ENCODE measurements around the gene ROPN1L. TPM values are rescaled to one million over a fixed set of nuclear protein-coding genes. Genes with fewer than 3 reads are reported as not detected.

ROPN1L gene
- total RNA-seq, 2 experiments from 2014 or later, result 1.1 to 2.4 TPM

DNA sequence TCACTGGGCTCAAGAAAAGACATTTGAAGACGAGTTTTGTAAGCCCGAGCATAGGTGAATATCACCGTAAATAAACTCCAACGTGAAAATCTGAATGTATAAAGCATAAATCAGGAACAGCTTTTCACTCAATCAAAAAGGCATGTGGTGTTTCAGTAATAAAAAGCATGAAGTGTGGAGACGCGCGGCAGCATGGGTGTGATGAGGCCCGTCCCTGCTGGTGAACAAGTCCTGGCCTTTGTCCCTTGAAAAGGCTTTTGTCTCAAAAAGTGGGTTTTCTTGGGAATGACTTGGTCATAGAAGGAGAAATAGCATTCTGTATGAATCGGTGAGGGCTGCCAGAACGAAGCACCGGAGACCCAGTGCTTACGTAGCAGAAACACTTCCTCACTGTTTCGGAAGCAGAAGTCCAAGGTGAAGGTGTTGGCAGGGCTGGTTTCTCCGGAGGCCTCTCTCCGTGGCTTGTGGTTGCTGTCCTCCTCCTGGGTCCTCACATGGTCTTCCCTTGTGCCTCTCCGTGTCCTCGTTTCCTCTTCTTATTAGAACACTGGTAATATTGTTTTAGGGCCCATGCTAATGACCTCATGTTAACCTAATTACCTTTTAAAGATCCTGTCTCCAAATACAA is 24.9 kb downstream of the ROPN1L start:
- CTCF ChIA-PET, result no interaction called here
- H3K4me3 Mint-ChIP-seq, result no peak overlapping the region
- peaks cover 8% of the 10 kb centered on the region for H3K27me3 Mint-ChIP-seq
- ATAC-seq, result no peak
- peaks cover 9% of the 10 kb centered on the region for H3K4me1 Mint-ChIP-seq
- H3K27ac Mint-ChIP-seq, result no peak overlapping the region
- no peak for DNase-seq
- H3K9me3 Mint-ChIP-seq (ENCODE audit: low read depth), result no peaks in the 10 kb centered on the region
- no peaks in the 10 kb centered on the region for H3K36me3 Mint-ChIP-seq

DNA sequence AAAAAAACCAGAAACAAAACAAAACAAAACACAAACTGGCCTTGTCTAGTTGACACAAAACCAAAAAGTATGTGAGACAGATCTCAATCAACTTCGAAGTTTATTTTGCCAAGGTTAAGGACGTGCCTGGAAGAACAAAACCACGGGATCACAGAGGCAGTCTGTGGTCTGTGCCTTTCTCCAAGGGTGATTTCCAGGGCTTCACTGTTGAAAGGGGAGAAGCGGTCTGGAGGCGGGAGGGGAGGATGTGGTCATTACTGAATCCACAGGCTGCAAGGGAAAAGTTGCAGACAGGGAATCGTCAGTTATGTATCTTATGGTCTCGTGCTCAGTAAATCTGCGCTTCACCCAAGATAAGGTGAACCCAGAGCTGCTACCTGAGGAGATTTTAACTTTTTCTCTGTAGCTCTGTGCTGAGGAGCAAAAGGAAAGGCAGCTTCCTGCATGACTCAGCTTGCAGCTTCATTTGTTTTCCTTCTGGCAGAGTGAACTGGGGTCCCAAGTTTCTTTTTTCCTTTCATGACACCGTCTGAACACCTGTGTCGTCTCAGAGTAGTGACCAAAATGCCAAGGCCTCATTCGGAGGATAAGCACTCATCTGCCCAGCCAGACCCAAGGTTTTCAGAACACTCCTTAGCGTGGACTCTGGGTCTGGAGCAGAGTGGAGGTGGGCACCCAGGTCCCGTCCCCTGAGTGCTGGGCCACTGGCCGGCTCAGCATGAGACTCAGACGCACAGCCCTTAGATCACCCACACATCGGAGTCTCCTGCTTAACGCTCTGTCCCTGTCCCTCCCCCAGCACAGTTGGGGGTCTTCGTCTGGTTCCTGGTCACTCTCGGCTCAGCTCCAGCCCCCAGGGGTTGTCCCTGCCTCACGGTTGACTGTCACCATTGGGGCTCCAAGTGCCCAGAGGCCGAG is 25.9 kb downstream of the ROPN1L start:
- CTCF ChIA-PET, result no interaction called here
- H3K27me3 Mint-ChIP-seq, result peaks cover 8% of the 10 kb centered on the region
- H3K36me3 Mint-ChIP-seq, result no peaks in the 10 kb centered on the region
- ATAC-seq (no peak), DNase-seq (no peak)
- H3K9me3 Mint-ChIP-seq (ENCODE audit: low read depth), result no peaks in the 10 kb centered on the region
- peaks cover 9% of the 10 kb centered on the region for H3K4me1 Mint-ChIP-seq
- no peak overlapping the region for H3K27ac Mint-ChIP-seq
- no peak overlapping the region for H3K4me3 Mint-ChIP-seq

DNA sequence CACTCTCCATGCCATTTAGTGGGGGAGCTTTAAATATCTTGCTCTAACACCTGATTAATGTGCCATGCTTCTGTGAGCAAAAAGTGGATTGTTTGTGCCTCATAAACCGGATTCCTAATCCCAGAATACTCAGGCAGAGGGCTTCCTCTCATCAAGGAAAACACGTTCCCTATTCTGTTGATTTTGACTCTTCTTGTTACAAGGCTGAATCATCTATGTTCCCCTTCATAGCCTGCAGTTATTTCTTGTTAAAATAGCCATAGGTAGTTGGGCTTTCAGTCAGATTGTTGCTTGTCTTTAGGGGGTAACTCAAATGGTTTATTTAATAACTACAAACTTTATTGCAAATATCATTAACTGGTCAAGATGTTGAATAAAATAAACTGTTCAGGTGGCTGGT is 26.6 kb downstream of the ROPN1L start:
- Mint-ChIP-seq H3K4me3 (no peak overlapping the region), H3K27ac (no peak overlapping the region), H3K9me3 (ENCODE audit: low read depth) (no peaks in the 10 kb centered on the region), H3K4me1 (peaks cover 9% of the 10 kb centered on the region), H3K27me3 (peaks cover 11% of the 10 kb centered on the region), H3K36me3 (no peaks in the 10 kb centered on the region)
- DNase-seq (no peak), ATAC-seq (no peak)
- CTCF ChIA-PET, result interaction anchor here (0.9 kb wide), 1 partner anchor 160 kb away, joined by 4 read pairs; no protein-coding TSS in a partner anchor

DNA sequence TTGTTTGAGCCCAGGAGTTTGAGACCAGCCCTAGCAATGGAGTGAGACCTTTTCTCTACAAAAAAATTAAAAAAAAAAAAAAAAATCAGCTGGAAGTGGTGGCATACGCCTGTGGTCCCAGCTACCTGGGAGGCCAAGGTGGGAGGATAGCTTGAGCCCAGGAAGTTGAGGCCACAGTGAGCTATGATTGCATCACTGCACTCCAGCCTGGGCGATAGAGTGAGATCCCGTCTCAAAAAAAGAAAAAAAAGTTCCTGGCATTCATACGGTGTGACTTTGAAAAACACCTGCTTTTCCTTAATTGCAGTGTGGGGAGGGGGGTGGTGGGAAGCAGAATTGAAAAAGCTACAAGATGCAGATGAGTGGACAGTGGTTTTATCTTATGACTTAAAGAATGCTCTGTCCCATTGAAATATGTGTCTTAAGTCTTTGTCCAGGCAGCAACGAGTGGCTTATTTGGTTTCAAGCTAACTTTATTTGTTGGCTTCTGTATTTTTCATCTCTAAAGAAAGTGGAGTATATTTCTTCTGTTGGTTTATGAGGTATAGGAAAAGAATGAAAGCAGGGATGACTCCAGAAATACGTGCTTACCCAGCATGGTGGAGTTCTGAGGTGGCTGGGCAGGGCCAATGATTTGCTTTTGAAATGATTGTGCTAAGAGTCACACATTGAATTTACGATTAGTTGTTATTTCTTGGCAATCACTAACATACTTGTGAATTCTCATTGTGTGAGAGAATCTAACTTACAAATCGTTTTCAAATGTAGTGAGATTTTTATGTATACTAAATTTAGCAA is 27.8 kb downstream of the ROPN1L start:
- Mint-ChIP-seq H3K36me3 (no peaks in the 10 kb centered on the region), H3K4me1 (peaks cover 9% of the 10 kb centered on the region), H3K27ac (no peak overlapping the region), H3K27me3 (peaks cover 12% of the 10 kb centered on the region), H3K4me3 (no peak overlapping the region), H3K9me3 (ENCODE audit: low read depth) (no peaks in the 10 kb centered on the region)
- CTCF ChIA-PET, result no interaction called here
- ATAC-seq (no peak), DNase-seq (no peak)

DNA sequence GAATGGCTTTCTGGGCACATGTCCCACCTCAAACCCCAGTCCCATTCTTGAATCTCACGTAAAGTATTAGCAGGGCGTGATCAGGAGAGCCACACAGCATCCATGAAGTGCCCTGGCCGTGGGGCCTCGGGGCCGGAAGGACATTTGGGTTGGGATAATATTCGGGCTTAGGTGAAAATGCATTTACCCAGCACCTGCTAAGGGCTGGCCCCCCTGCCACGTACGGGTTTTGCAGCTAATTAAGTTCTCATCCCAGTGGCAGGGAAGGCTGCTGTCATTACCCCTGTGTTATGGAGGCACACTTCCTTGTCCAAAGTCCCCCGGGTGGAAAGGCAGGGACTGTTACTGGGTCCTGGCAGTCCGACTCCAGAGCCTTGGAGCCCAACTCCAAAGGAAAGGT is 29.0 kb downstream of the ROPN1L start:
- DNase-seq (no peak), ATAC-seq (no peak)
- H3K27ac Mint-ChIP-seq, result no peak overlapping the region
- H3K4me3 Mint-ChIP-seq, result no peak overlapping the region
- peaks cover 14% of the 10 kb centered on the region for H3K27me3 Mint-ChIP-seq
- peaks cover 9% of the 10 kb centered on the region for H3K4me1 Mint-ChIP-seq
- H3K9me3 Mint-ChIP-seq (ENCODE audit: low read depth), result no peaks in the 10 kb centered on the region
- CTCF ChIA-PET, result no interaction called here
- no peaks in the 10 kb centered on the region for H3K36me3 Mint-ChIP-seq

DNA sequence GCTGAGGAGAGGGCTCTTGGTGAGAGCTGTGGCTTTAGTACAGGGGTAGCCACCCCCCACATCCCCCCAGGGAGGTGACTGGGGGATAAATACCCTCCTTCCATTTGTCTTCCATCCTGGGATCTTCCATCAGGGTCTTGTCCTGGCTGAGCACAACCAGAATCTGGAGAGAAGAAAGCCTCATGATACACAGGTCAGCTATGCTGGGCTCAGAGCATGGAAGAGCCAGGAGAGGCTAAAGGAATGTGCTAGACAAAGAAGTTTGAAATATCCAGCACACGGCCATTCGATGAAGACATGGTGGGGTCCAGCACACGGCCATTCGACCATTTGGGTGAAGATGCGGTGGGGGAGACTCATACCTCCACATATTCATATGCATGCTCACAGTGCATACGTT is 30.0 kb downstream of the ROPN1L start:
- CTCF ChIA-PET, result no interaction called here

DNA sequence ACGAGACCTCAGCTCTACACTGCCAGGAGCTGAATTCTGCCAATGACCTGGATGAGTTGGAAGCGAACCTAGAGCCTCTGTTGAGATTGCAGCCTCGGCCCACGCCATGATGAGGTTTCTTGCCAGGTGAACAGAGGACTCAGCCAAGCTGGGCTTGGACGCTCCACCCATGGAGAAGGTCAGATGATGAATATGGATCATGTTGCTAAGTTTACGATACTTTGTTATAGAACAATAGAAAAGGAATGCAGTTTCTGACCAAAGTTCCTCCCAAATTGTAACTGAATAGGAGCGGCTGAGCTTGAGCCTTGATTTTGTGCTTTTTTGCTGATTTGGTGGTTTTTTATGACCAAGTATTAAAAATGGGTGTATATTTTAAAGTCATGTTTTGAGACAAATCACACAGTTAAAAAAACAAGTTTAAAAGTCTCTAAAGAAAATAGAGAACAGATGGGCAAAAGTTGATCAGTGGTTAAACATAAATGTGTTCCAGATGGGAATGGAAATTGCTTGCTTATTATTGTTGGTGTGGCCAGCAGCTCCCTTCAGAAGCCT is 32.9 kb downstream of the ROPN1L start:
- CTCF ChIA-PET, result interaction anchor here (1.3 kb wide), 1 partner anchor 22 kb away, joined by 4 read pairs; no protein-coding TSS in a partner anchor
- no peaks in the 10 kb centered on the region for H3K4me1 Mint-ChIP-seq
- ATAC-seq, result no peak

More for the DNA sequence above, 30.0 kb downstream of the ROPN1L start:
- peaks cover 9% of the 10 kb centered on the region for H3K4me1 Mint-ChIP-seq
- DNase-seq, result no peak
- peaks cover 23% of the 10 kb centered on the region for H3K27me3 Mint-ChIP-seq
- H3K9me3 Mint-ChIP-seq (ENCODE audit: low read depth), result no peaks in the 10 kb centered on the region
- H3K36me3 Mint-ChIP-seq, result no peaks in the 10 kb centered on the region
- no peak overlapping the region for H3K4me3 Mint-ChIP-seq
- H3K27ac Mint-ChIP-seq, result no peak overlapping the region
- ATAC-seq, result no peak

DNA sequence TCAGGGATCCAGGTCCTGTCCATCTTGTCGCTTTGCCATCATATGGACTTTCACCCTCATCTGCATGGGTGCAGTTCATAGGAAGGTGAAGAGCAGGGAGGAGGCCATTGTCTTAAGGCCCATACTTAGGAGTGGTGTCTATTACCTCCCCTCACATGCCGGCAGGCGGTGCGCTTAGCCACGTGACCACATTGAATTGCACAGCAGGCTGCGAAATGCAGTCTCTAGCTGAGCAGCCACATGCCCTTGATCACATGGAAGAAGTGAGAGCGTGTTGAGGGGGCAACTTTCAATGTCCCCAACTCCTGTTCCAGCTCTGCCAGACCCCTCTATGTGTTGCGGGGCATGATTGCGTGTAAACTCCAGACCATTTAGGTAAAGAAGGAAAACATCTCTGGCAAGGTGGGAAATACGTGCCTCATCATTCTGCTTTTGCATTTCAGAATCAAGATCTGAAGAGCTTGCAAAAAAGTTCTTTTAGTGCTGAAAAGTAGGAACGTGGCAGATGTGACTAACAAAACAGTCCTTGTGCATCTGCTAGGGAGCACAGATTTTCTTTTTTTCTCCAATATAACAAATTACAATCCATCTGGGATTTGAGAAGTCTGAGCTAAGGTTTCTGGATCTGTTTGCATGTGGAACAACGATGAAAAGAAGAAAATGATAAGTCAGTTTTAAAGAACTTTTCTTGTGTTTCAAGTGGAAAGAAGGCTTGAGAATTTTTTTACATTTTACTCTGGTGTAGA is 34.4 kb downstream of the ROPN1L start:
- CTCF ChIA-PET, result no interaction called here

More for the DNA sequence above, 32.9 kb downstream of the ROPN1L start:
- Mint-ChIP-seq H3K36me3 (no peaks in the 10 kb centered on the region), H3K27ac (no peak overlapping the region), H3K27me3 (peaks cover 27% of the 10 kb centered on the region), H3K9me3 (ENCODE audit: low read depth) (no peaks in the 10 kb centered on the region), H3K4me3 (no peak overlapping the region)
- DNase-seq, result no peak

DNA sequence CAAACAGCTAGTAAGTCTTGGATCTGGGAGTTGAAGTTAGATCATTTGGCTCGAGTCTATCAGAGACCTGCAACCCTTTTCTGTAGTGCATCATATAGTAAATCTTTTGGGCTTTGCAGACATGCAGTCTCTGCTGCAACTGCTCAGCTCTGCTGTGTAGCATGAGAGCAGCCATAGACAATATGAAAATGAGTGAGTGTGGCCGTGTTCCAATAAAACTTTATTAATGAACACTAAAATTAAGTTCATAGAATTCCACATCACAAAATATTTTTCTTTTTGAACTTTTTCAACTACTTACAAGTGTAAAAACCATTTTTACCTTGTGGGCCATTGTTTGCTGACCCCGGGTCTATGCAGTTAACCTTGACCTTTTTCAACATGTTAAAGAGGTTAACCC is 35.2 kb downstream of the ROPN1L start:
- DNase-seq, result no peak
- H3K27me3 Mint-ChIP-seq, result peaks cover 27% of the 10 kb centered on the region
- H3K36me3 Mint-ChIP-seq, result no peaks in the 10 kb centered on the region
- CTCF ChIA-PET, result interaction anchor here (1.6 kb wide), 1 partner anchor 13 kb away, joined by 6 read pairs; no protein-coding TSS in a partner anchor
- H3K27ac Mint-ChIP-seq, result no peak overlapping the region
- H3K4me3 Mint-ChIP-seq, result no peak overlapping the region
- no peak for ATAC-seq
- no peaks in the 10 kb centered on the region for H3K4me1 Mint-ChIP-seq
- no peaks in the 10 kb centered on the region for H3K9me3 Mint-ChIP-seq (ENCODE audit: low read depth)

More for the DNA sequence above, 34.4 kb downstream of the ROPN1L start:
- no peak overlapping the region for H3K4me3 Mint-ChIP-seq
- no peaks in the 10 kb centered on the region for H3K4me1 Mint-ChIP-seq
- H3K9me3 Mint-ChIP-seq (ENCODE audit: low read depth), result no peaks in the 10 kb centered on the region
- DNase-seq (no peak), ATAC-seq (no peak)
- H3K27me3 Mint-ChIP-seq, result peaks cover 27% of the 10 kb centered on the region
- no peaks in the 10 kb centered on the region for H3K36me3 Mint-ChIP-seq
- no peak overlapping the region for H3K27ac Mint-ChIP-seq

DNA sequence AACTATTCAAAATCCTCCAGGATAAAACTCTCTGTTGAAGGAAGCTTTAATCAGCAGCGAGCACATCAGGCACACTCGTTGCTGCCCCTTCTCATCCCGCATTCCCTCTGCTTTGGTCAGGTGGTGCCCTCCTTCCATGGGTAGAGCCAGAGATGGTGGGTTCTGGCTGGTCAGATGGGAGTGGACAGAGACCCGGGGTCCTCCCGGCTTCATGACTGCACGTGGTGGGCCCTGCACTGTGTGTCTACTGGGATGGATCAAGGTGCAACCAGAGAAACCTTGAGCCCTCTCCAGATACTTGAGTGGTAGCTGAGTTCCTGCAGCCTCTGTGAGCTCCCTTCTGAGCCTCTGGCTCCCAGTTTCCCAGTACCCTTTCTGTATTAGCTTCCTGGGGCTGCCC is 36.3 kb downstream of the ROPN1L start:
- Mint-ChIP-seq H3K4me3 (no peak overlapping the region), H3K4me1 (no peaks in the 10 kb centered on the region), H3K9me3 (ENCODE audit: low read depth) (no peaks in the 10 kb centered on the region), H3K36me3 (no peaks in the 10 kb centered on the region), H3K27me3 (peaks cover 31% of the 10 kb centered on the region), H3K27ac (no peak overlapping the region)
- no peak for DNase-seq
- CTCF ChIA-PET, result interaction anchor here (1.6 kb wide), 1 partner anchor 12 kb away, joined by 6 read pairs; no protein-coding TSS in a partner anchor
- ATAC-seq, result no peak

DNA sequence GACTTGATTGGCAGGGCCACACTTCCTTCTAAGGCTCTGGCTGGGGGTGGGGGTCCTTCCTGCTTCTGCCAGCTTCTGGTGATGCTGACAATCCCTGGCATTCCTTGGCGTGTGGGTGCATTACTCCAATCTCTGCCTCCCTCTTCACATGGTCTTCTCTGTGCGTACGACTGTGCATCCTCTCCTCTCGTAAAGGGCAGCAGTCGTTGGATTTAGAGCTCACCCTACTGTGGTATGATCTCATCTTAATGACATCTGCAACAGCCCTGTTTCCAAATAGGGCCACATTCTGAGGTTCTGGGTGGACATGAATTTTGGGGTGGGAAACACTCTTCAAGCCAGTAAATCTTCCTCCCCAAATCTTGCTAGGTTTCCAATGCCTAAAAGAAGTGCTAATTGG is 36.8 kb downstream of the ROPN1L start:
- Mint-ChIP-seq H3K4me1 (no peaks in the 10 kb centered on the region), H3K9me3 (ENCODE audit: low read depth) (no peaks in the 10 kb centered on the region), H3K27ac (no peak overlapping the region), H3K27me3 (peaks cover 28% of the 10 kb centered on the region), H3K4me3 (no peak overlapping the region), H3K36me3 (no peaks in the 10 kb centered on the region)
- DNase-seq (no peak), ATAC-seq (no peak)
- CTCF ChIA-PET, result interaction anchor here (1.6 kb wide), 1 partner anchor 11 kb away, joined by 6 read pairs; no protein-coding TSS in a partner anchor

DNA sequence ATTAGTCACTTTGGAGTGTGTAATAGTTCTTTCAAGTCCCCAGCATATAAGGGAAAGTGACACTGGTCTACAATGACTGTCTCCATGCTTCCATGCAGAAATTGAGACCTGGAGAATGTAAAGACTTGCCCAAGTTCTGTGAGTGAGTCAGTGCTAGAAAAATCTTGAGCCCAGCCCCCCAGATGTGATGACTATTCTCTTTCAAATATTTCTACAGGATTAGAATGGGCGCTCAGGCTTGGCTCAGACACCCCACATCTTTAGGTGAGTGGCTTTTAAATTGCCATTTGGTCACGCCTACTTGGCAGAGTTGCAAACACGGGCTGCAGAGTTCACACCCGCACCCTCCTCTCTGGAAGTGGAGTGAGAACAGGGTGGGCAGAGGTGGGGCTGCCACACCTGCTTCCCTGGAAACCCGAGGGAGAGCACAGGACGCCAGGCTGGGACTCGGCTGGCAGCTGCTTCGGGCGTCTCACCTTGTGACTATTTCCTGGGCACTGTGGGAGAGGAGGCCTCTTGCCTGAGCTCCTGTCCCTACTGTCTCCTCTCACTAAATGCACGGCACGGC is 37.6 kb downstream of the ROPN1L start:
- CTCF ChIA-PET, result no interaction called here
- no peak for ATAC-seq
- DNase-seq, result no peak
- Mint-ChIP-seq H3K27ac (no peak overlapping the region), H3K36me3 (no peaks in the 10 kb centered on the region), H3K4me3 (no peak overlapping the region), H3K4me1 (no peaks in the 10 kb centered on the region), H3K9me3 (ENCODE audit: low read depth) (no peaks in the 10 kb centered on the region), H3K27me3 (peaks cover 26% of the 10 kb centered on the region)

Data from activated CD8-positive, alpha-beta memory T cell treated with anti-CD3 and anti-CD28 coated beads, Interleukin-2, amount 10 ng/mL, durations not matched to agents 7 days and 5 days (primary cell).